PC-9 (cell line): Measurements from ENCODE around the gene PRR27.

Source experiments
- EZH2 ChIP-seq: fragments of 200-600 bp; sonication (generic); IDR thresholded peaks from 2 replicates; pipeline ENCODE4 v1.8.0; 2017; ENCODE audit warnings: antibody characterized with exemption, low read depth
- TF ChIP-seq, protein P1 (sequence below): fragments of 200-600 bp; sonication (generic); conservative IDR thresholded peaks from 2 replicates; pipeline ENCODE4 v1.6.1; 2017; ENCODE audit warnings: mixed run types, antibody characterized with exemption, mild to moderate bottlenecking, moderate library complexity

DNA sequence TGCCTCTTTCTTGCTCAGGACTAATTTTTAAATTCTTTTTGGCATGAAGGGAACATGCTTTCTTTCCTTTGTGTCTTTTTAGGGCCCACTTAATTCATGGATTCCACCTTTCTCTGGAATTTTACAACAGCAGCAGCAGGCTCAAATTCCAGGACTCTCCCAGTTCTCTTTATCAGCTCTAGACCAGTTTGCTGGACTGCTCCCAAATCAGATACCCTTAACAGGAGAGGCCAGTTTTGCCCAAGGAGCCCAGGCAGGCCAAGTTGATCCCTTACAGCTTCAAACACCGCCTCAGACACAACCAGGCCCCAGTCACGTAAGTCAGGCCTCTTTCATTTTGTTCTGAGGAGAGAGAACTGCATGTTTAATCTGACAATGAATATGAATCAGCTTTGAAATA is 43.8 kb downstream of the PRR27 start:
- TF ChIP-seq, protein P1, sequence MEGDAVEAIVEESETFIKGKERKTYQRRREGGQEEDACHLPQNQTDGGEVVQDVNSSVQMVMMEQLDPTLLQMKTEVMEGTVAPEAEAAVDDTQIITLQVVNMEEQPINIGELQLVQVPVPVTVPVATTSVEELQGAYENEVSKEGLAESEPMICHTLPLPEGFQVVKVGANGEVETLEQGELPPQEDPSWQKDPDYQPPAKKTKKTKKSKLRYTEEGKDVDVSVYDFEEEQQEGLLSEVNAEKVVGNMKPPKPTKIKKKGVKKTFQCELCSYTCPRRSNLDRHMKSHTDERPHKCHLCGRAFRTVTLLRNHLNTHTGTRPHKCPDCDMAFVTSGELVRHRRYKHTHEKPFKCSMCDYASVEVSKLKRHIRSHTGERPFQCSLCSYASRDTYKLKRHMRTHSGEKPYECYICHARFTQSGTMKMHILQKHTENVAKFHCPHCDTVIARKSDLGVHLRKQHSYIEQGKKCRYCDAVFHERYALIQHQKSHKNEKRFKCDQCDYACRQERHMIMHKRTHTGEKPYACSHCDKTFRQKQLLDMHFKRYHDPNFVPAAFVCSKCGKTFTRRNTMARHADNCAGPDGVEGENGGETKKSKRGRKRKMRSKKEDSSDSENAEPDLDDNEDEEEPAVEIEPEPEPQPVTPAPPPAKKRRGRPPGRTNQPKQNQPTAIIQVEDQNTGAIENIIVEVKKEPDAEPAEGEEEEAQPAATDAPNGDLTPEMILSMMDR: no peak
- TF ChIP-seq EZH2: no peak
